Caco-2 (cell line): ENCODE data around the gene DIRAS1. TPM values are rescaled to one million over a fixed set of nuclear protein-coding genes. Genes with fewer than 3 reads are reported as not detected.

Source experiments
- BruUV-seq: library from RNA; stranded (reverse); fragments of 400-500 nt; replicated peaks from 2 replicates; lab custom pipeline; 2021; lab: Mats Ljungman, UMichigan
- CTCF ChIA-PET: fragments of 300-600 bp; sonication (Branson Sonifier 250); formaldehyde crosslinking; loops from one replicate; lab custom pipeline; 2022; ENCODE audit warnings: antibody characterized with exemption; lab: Charles Lee
- POLR2A ChIA-PET: fragments of 300-600 bp; sonication (Branson Sonifier 250); formaldehyde crosslinking; loops from one replicate; lab custom pipeline; 2022; ENCODE audit warnings: antibody characterized with exemption; lab: Charles Lee
- DNase-seq, 2 experiments: peaks; one replicate each; pipeline versions ENCODE4 v3.0.0 to v3.0.0-alpha.2; 2020 to 2022
- H3K27me3 ChIP-seq: replicated peaks from 2 replicates; pipeline ENCODE4 v1.6.0; 2011; ENCODE audit warnings: low read length; ENCODE audit not compliant: control insufficient read depth, insufficient read depth
- H3K36me3 ChIP-seq: 2 replicates; pipeline ENCODE4 v1.5.1; 2011; ENCODE audit warnings: low read length; ENCODE audit not compliant: control insufficient read depth, insufficient read depth
- H3K4me1 ChIP-seq: fragments of 250-450 bp; sonication (Bioruptor Pico); 2 replicates; pipeline ENCODE4 v1.5.1; 2020; ENCODE audit warnings: mild to moderate bottlenecking
- H3K4me3 ChIP-seq: 2 replicates; pipeline ENCODE4 v1.5.1; 2011; ENCODE audit warnings: low read depth, mild to moderate bottlenecking, control low read depth, low read length
- H3K9me3 ChIP-seq: fragments of 250-450 bp; sonication (Bioruptor Pico); 2 replicates; pipeline ENCODE4 v1.5.1; 2020; ENCODE audit warnings: mild to moderate bottlenecking, moderate library complexity
- H3K27ac Mint-ChIP-seq: one replicate; pipeline ENCODE4 v1.8.0; 2022; ENCODE audit warnings: mixed read lengths; ENCODE audit not compliant: unreplicated experiment
- H3K27me3 Mint-ChIP-seq: one replicate; pipeline ENCODE4 v1.8.0; 2022; ENCODE audit warnings: mixed read lengths; ENCODE audit not compliant: insufficient read depth, unreplicated experiment
- H3K36me3 Mint-ChIP-seq: one replicate; pipeline ENCODE4 v1.8.0; 2022; ENCODE audit warnings: mild to moderate bottlenecking, mixed read lengths; ENCODE audit not compliant: insufficient read depth, unreplicated experiment
- H3K4me1 Mint-ChIP-seq: one replicate; pipeline ENCODE4 v1.8.0; 2022; ENCODE audit warnings: low read depth, mixed read lengths; ENCODE audit not compliant: unreplicated experiment
- H3K4me3 Mint-ChIP-seq: one replicate; pipeline ENCODE4 v1.8.0; 2022; ENCODE audit warnings: mild to moderate bottlenecking, moderate library complexity, mixed read lengths; ENCODE audit not compliant: unreplicated experiment
- H3K9me3 Mint-ChIP-seq: one replicate; pipeline ENCODE4 v1.8.0; 2022; ENCODE audit warnings: mixed read lengths; ENCODE audit not compliant: unreplicated experiment
- intact Hi-C: fragments of 100-400 bp; cut with micrococcal nuclease; formaldehyde crosslinking; loops from one replicate; pipeline ENCODE4 v1.10.0; 2022; ENCODE audit not compliant: unreplicated experiment
- total RNA-seq: library from RNA; stranded (reverse); gene quantifications from 2 replicates; pipeline ENCODE4 v1.2.3, GENCODE V29; 2022
- TF ChIP-seq, protein P1 (sequence below), 2 experiments: fragments of 200-600 bp in 1 of 2; IDR thresholded peaks; 1 replicate in 1 of 2; 2 replicates in 1 of 2; pipeline versions ENCODE4 v1.5.1 to v1.8.0; 2011 to 2022; ENCODE audit warnings: antibody characterized with exemption in 1 of 2, control low read depth in 1 of 2, inconsistent platforms in 1 of 2, low read depth in 1 of 2, low read length in 1 of 2, mild to moderate bottlenecking in 1 of 2, moderate library complexity in 1 of 2; ENCODE audit not compliant: insufficient read depth in 1 of 2, severe bottlenecking in 1 of 2, unreplicated experiment in 1 of 2

The DIRAS1 gene
- total RNA-seq, 1 experiment from 2014 or later: 2.3 TPM

DNA sequence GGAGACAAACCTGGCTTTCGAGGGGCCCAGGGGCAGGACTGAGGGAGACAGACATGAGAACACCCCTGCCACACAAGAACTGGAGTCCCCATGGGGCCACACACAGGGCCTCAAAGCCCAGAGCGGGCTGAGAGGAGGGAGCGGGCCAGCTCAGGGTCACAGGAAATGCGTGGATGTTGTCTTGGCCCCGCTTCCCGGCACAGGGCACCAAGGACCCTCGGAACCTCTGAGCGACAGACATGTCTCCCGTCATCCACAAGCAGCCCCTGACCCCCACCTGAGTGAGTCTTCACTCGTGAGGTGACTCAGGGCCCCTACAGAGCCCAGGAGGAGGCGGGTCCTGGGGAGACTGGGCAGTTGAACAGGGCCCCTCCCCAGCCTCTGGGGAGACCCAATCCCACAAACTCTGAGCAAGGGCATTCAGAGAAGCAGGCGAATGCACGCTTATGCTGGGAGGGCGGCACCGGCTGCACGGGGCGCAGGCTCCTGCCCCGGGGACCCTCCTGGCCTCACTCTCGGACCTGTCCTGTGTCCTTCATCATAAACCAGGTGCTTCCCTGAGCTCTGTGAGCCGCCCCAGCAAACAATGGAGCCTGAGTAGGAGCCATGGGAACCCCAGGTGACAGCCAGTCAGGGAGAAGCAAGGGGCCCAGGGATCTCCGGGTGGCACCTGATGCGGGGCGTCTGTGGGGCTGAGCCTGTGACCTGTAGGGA is 41.8 kb upstream of the DIRAS1 start:
- TF ChIP-seq, protein P1, sequence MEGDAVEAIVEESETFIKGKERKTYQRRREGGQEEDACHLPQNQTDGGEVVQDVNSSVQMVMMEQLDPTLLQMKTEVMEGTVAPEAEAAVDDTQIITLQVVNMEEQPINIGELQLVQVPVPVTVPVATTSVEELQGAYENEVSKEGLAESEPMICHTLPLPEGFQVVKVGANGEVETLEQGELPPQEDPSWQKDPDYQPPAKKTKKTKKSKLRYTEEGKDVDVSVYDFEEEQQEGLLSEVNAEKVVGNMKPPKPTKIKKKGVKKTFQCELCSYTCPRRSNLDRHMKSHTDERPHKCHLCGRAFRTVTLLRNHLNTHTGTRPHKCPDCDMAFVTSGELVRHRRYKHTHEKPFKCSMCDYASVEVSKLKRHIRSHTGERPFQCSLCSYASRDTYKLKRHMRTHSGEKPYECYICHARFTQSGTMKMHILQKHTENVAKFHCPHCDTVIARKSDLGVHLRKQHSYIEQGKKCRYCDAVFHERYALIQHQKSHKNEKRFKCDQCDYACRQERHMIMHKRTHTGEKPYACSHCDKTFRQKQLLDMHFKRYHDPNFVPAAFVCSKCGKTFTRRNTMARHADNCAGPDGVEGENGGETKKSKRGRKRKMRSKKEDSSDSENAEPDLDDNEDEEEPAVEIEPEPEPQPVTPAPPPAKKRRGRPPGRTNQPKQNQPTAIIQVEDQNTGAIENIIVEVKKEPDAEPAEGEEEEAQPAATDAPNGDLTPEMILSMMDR (IDR thresholded peaks at IDR 0.05; ENCODE audit: insufficient read depth in 1 of 2, low read depth in 1 of 2, low read length in 1 of 2, severe bottlenecking in 1 of 2, unreplicated experiment in 1 of 2): no peak
- intact Hi-C loops: no loop called here
- no peaks in the 10 kb centered on the region for H3K4me1 Mint-ChIP-seq
- H3K9me3 ChIP-seq: no peaks in the 10 kb centered on the region
- H3K4me1 ChIP-seq: no peaks in the 10 kb centered on the region
- H3K27me3 ChIP-seq: no peaks in the 10 kb centered on the region
- no peak for DNase-seq
- peaks cover 84% of the 10 kb centered on the region for H3K36me3 Mint-ChIP-seq
- no peak overlapping the region for H3K4me3 Mint-ChIP-seq
- no peaks in the 10 kb centered on the region for H3K9me3 Mint-ChIP-seq
- H3K27me3 Mint-ChIP-seq: no peaks in the 10 kb centered on the region
- POLR2A ChIA-PET: no interaction called here
- no peaks in the 10 kb centered on the region for H3K36me3 ChIP-seq
- no TSS peak for BruUV-seq
- no peak overlapping the region for H3K4me3 ChIP-seq
- CTCF ChIA-PET: no interaction called here
- H3K27ac Mint-ChIP-seq: no peak overlapping the region

DNA sequence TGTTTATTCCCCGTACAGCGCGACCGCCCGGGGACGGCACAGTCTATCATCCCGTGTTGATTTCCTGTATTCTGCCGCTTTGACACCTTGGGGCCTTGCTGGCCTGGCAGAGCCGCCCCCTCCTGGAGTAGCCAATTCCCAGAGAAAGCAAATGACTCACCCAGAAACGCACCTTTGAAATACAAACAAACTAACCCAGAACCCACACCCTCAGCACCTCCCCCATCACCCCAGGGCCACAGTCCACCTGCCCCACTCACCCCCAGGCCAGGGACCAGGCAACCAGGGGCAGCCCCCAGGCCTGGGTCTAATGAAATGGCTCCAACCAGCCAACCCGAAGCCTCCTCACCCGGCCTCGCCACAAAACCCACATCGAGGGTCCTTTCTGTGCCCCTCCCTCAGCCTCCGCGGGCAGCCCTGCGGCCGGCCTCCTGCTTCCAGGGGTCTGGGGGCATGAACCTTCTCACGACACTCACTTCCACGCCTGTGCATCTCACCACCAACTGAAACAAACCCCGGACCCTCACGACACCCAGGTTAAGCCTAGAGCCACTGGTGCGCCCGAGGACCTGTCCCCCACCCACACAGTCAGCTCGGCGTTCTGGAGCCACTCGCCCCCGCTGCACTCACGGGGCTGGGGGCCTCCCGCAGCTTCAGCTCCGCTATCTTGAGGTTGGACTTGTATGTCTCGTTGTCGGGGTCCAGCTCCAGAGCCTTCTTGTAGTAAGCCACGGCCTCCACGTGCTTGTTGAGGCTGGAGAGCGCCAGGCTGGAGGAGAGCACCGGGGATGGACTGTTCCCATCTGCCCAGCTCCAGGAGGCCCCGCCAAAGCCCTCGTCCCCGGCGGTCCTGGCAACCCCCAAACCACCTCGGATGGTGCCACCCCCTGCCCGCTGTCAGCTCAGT is 41.0 kb upstream of the DIRAS1 start:
- no peaks in the 10 kb centered on the region for H3K9me3 Mint-ChIP-seq
- no peaks in the 10 kb centered on the region for H3K27me3 Mint-ChIP-seq
- ChIA-PET POLR2A (no interaction called here), CTCF (no interaction called here)
- H3K4me1 ChIP-seq: no peaks in the 10 kb centered on the region
- intact Hi-C loops: no loop called here
- DNase-seq: no peak
- no peaks in the 10 kb centered on the region for H3K9me3 ChIP-seq
- no peak overlapping the region for H3K4me3 ChIP-seq
- H3K36me3 ChIP-seq: no peaks in the 10 kb centered on the region
- no peaks in the 10 kb centered on the region for H3K4me1 Mint-ChIP-seq
- no peaks in the 10 kb centered on the region for H3K27me3 ChIP-seq
- peaks cover 87% of the 10 kb centered on the region for H3K36me3 Mint-ChIP-seq
- TF ChIP-seq, protein P1 (IDR thresholded peaks at IDR 0.05; ENCODE audit: insufficient read depth in 1 of 2, low read depth in 1 of 2, low read length in 1 of 2, severe bottlenecking in 1 of 2, unreplicated experiment in 1 of 2): no peak
- no peak overlapping the region for H3K27ac Mint-ChIP-seq
- no peak overlapping the region for H3K4me3 Mint-ChIP-seq
- no TSS peak for BruUV-seq

DNA sequence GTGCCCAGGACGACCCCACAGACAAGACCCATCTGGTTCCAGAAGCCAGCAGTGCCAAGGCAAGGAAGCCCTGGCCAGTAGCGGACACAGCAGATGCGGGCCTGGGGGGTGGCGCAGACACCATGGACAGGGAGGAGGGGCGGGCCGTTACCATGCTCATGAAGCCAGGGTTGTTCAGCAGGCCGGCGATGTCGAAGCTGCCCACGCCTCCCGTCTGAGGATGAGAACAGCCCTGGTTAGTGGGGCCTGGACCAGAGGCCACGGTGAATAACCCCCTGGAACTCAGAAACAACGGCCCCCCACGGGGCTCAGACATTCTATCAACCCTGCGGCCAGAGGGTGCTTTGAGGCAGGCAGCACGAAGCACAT is 40.1 kb upstream of the DIRAS1 start:
- DNase-seq: no peak
- TF ChIP-seq, protein P1 (IDR thresholded peaks at IDR 0.05; ENCODE audit: insufficient read depth in 1 of 2, low read depth in 1 of 2, low read length in 1 of 2, severe bottlenecking in 1 of 2, unreplicated experiment in 1 of 2): no peak
- CTCF ChIA-PET: no interaction called here
- BruUV-seq: no TSS peak
- H3K9me3 ChIP-seq: no peaks in the 10 kb centered on the region
- intact Hi-C loops: no loop called here
- H3K36me3 ChIP-seq: no peaks in the 10 kb centered on the region; the same call in 1 of the 2 replicates
- H3K4me3 ChIP-seq: no peak overlapping the region
- no peaks in the 10 kb centered on the region for H3K4me1 Mint-ChIP-seq
- no peaks in the 10 kb centered on the region for H3K27me3 ChIP-seq
- no peaks in the 10 kb centered on the region for H3K9me3 Mint-ChIP-seq
- no peaks in the 10 kb centered on the region for H3K27me3 Mint-ChIP-seq
- peaks cover 80% of the 10 kb centered on the region for H3K36me3 Mint-ChIP-seq
- H3K4me3 Mint-ChIP-seq: no peak overlapping the region
- no peaks in the 10 kb centered on the region for H3K4me1 ChIP-seq
- POLR2A ChIA-PET: no interaction called here
- no peak overlapping the region for H3K27ac Mint-ChIP-seq
